Measurements from ENCODE around the gene TRPV6.

DNA sequence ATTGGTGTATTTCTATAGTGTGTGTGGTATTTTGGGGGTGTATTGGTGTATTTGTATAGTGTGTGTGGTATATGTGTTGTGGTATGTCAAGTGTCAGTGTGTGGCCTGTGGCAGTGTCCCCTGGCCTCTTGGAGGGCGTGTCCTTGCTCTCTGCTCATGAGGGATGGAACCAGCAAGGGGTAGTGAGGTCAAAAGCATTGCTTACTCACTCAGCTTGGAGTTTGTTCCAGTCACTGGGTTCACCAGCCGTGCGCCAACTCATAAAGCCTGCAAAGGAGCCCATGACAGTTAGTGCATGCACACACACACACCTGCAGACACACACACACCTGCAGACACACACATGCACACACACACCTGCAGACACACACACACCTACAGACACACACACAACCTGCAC is 4.3 kb upstream of the TRPV6 start:
- TF ChIP-seq POLR2A (IDR thresholded peaks at IDR 0.05; ENCODE audit: low read depth, low read length) = no peak
- TF ChIP-seq POLR2AphosphoS5 (IDR thresholded peaks at IDR 0.05; ENCODE audit: low read depth, low read length) = no peak

Data from GM12892 (cell line).